K562 (cell line): Measurements from ENCODE around the gene TRIM27. TPM values are rescaled to one million over a fixed set of nuclear protein-coding genes. Genes with fewer than 3 reads are reported as not detected.

ENCODE experiments used
- AFF4 ChIP-seq: sonication (generic); formaldehyde crosslinking; IDR thresholded peaks from 2 replicates; pipeline ENCODE4 v1.8.0; 2023; ENCODE audit warnings: mild to moderate bottlenecking, missing genetic modification reagents
- ARID3A ChIP-seq: IDR thresholded peaks from 2 replicates; pipeline ENCODE4 v1.6.1; 2012; ENCODE audit warnings: low read depth, low read length, improper control_type of control experiment, borderline replicate concordance
- CBX8 ChIP-seq: fragments of 200-600 bp; sonication (generic); IDR thresholded peaks from 2 replicates; pipeline ENCODE4 v1.6.1; 2012; ENCODE audit warnings: borderline replicate concordance, mixed run types, low read depth, mild to moderate bottlenecking, moderate library complexity, mixed read lengths, low read length, control low read depth, inconsistent platforms; ENCODE audit not compliant: poor library complexity, severe bottlenecking; ENCODE audit errors: extremely low read depth
- CEBPB ChIP-seq: fragments of 450-650 bp; IDR thresholded peaks from 2 replicates; pipeline ENCODE4 v1.6.1; 2016; ENCODE audit warnings: missing genetic modification characterization, missing compliant biosample characterization
- CEBPG ChIP-seq, 3 experiments: fragments of 200-800 bp in 1 of 3; sonication (Bioruptor generic) in 1 of 3; sonication (generic) in 1 of 3; formaldehyde crosslinking in 1 of 3; IDR thresholded peaks in 2 of 3; conservative IDR thresholded peaks in 1 of 3; 2 replicates each; pipeline versions ENCODE4 v1.6.1 to v1.8.0; 2016 to 2022; ENCODE audit warnings: missing compliant biosample characterization in 2 of 3, missing genetic modification characterization in 2 of 3, mild to moderate bottlenecking in 1 of 3, missing genetic modification reagents in 1 of 3
- FOXK2 ChIP-seq, 2 experiments: fragments of 450-650 bp; IDR thresholded peaks in 1 of 2; conservative IDR thresholded peaks in 1 of 2; 2 replicates each; pipeline ENCODE4 v1.6.1; 2016; ENCODE audit warnings: low read depth in 2 of 2, mild to moderate bottlenecking in 1 of 2
- NELFE ChIP-seq: IDR thresholded peaks from 2 replicates; pipeline ENCODE4 v1.6.1; 2011; ENCODE audit warnings: mild to moderate bottlenecking; ENCODE audit not compliant: insufficient read depth, insufficient read length
- NEUROD1 ChIP-seq: fragments of 150-350 bp; IDR thresholded peaks from 2 replicates; pipeline ENCODE4 v1.6.1; 2014; ENCODE audit warnings: borderline replicate concordance, low read length, low read depth; ENCODE audit not compliant: partially characterized antibody
- NFYB ChIP-seq: IDR thresholded peaks from 2 replicates; pipeline ENCODE4 v1.6.1; 2011; ENCODE audit warnings: mild to moderate bottlenecking, moderate library complexity; ENCODE audit not compliant: insufficient read length; ENCODE audit errors: extremely low read depth
- RBM34 ChIP-seq: fragments of 200-400 bp; formaldehyde crosslinking; IDR thresholded peaks from 2 replicates; pipeline ENCODE4 v1.6.1; 2018; ENCODE audit warnings: low read length, borderline replicate concordance; ENCODE audit not compliant: insufficient read depth
- SMC3 ChIP-seq: conservative IDR thresholded peaks from 2 replicates; pipeline ENCODE4 v1.6.1; 2011; ENCODE audit warnings: low read depth, low read length, improper control_type of control experiment; ENCODE audit not compliant: insufficient read depth
- ZBTB1 ChIP-seq: sonication (generic); formaldehyde crosslinking; IDR thresholded peaks from 2 replicates; pipeline ENCODE4 v1.8.1; 2023; ENCODE audit warnings: missing genetic modification reagents, low read depth, mild to moderate bottlenecking, borderline replicate concordance
- ZEB2 ChIP-seq: fragments of 450-650 bp; IDR thresholded peaks from 2 replicates; pipeline ENCODE4 v1.6.1; 2016
- ZFP1 ChIP-seq: fragments of 450-650 bp; formaldehyde crosslinking; IDR thresholded peaks from 2 replicates; pipeline ENCODE4 v1.4.0; 2020; ENCODE audit warnings: mild to moderate bottlenecking, mixed read lengths
- ZFP36 ChIP-seq: fragments of 150-350 bp; IDR thresholded peaks from 2 replicates; pipeline ENCODE4 v1.6.1; 2018; ENCODE audit warnings: low read length, low read depth; ENCODE audit not compliant: partially characterized antibody
- ZMIZ1 ChIP-seq, 2 experiments: fragments of 150-350 bp in 1 of 2; IDR thresholded peaks; 2 replicates each; pipeline ENCODE4 v1.6.1; 2012 to 2016; ENCODE audit warnings: low read depth in 2 of 2, low read length in 2 of 2, mild to moderate bottlenecking in 1 of 2, moderate library complexity in 1 of 2
- ZNF79 ChIP-seq: fragments of 250-450 bp; sonication (Bioruptor Pico); IDR thresholded peaks from 2 replicates; pipeline ENCODE4 v1.4.0; 2020; ENCODE audit warnings: low read depth, mild to moderate bottlenecking, moderate library complexity
- polyA plus RNA-seq, 8 experiments: library from polyadenylated mRNA; depleted of rRNA in 4 of 8; stranded (reverse) in 5 of 8; unstranded in 3 of 8; fragments of >200 nt; fragmentation: Nextera tagmentation in 2 of 8; fragmentation: Illumina TruSeq in 1 of 8; extraction: Ambion mirVana in 2 of 8; extraction: Trizol in 1 of 8; gene quantifications; 2 replicates each; pipeline versions ENCODE4 v1.2.1 to v1.2.3, GENCODE V29; 2011 to 2014; ENCODE audit warnings: inconsistent platforms in 1 of 8, missing spikeins in 1 of 8
- total RNA-seq, 7 experiments: library from RNA; depleted of rRNA in 6 of 7; stranded (reverse); fragments of >200 nt in 6 of 7; fragmentation: Illumina TruSeq in 2 of 7; extraction: Trizol in 2 of 7; gene quantifications; 2 replicates each; pipeline versions ENCODE4 v1.2.1 to v1.2.3, GENCODE V29; 2011 to 2021; ENCODE audit warnings: low replicate concordance in 1 of 7

TRIM27 gene
- total and polyA plus RNA-seq, 9 of the 15 experiments (the other 6 are each of a cell fraction or from before 2014, with no cell fraction given): 37.7 to 235 (median 122) TPM

DNA sequence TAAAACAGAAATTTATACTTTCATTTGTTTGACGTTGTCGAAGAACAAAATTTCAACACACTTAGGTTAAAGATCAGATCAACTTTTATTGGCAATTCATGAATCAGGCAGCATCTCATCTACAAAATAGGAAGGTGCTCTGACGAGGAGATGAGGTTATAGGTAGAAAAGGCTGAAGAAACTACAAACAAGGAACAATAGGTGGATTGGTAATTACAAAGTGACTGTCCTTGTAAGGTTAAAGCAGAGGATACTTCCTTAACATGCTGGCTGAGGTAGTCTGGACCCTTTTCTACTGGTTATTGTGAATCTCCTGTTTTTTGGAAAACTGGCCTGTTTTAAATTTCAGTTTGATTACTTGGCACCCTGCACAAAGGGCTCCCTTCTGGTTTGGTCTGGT is 32.5 kb upstream of the TRIM27 start (continued):
- TF ChIP-seq ZMIZ1 (IDR thresholded peaks at IDR 0.05; ENCODE audit: low read depth in 2 of 2, low read length in 2 of 2): no peak
- TF ChIP-seq ZBTB1 (CRISPR knock-in tag): no peak
- TF ChIP-seq AFF4 (CRISPR knock-in tag): no peak
- TF ChIP-seq ARID3A: no peak
- no peak for TF ChIP-seq ZNF79 (CRISPR knock-in tag)
- TF ChIP-seq ZEB2: no peak
- TF ChIP-seq RBM34: no peak
- no peak for TF ChIP-seq NEUROD1
- TF ChIP-seq ZFP36: no peak
- TF ChIP-seq CEBPB (tag): no peak
- TF ChIP-seq NFYB: no peak
- TF ChIP-seq CEBPG (CRISPR knock-in tag; IDR thresholded peaks at IDR 0.05): no peak
- TF ChIP-seq CEBPG (tag; conservative IDR thresholded peaks at IDR 0.05 in 1 of 2, IDR thresholded peaks at IDR 0.05 in 1 of 2): peak in 1 of 2 experiments; percentile 36; a peak in 1 of 4 replicates
- TF ChIP-seq CBX8: no peak
- TF ChIP-seq FOXK2 (conservative IDR thresholded peaks at IDR 0.05 in 1 of 2, IDR thresholded peaks at IDR 0.05 in 1 of 2; ENCODE audit: low read depth in 2 of 2): peak in 1 of 2 experiments; percentile 23; a peak in 1 of 4 replicates
- no peak for TF ChIP-seq SMC3
- TF ChIP-seq ZFP1 (CRISPR knock-in tag): no peak
- TF ChIP-seq NELFE: no peak
